ENCODE results near the gene GLRX.
"Not testable (repeated sequence)": the region's sequence is repeated elsewhere in the genome, so short reads cannot be mapped to it uniquely, and the experiment has no call there.

GLRX gene

GRCh38 chr5:95851141-95851540 lies 28.6 kb upstream of the GLRX start:
- DNase-seq = not testable (repeated sequence)

GRCh38 chr5:95850391-95850894 lies 27.9 kb upstream of the GLRX start:
- no peak for DNase-seq

GRCh38 chr5:95848701-95849100 lies 26.2 kb upstream of the GLRX start:
- no peak for DNase-seq

GRCh38 chr5:95847261-95847592 lies 24.7 kb upstream of the GLRX start:
- DNase-seq = no peak

- peak; percentile 60 for DNase-seq
Observed at GRCh38 chr5:95846554-95847260, 24.2 kb upstream of the GLRX start.

GRCh38 chr5:95845391-95845790 lies 22.9 kb upstream of the GLRX start:
- no peak for DNase-seq

- DNase-seq = no peak
Observed at GRCh38 chr5:95843733-95844223, 21.3 kb upstream of the GLRX start.

GRCh38 chr5:95842854-95843544 lies 20.5 kb upstream of the GLRX start:
- peak; percentile 40 for DNase-seq

- no peak for DNase-seq
Observed at GRCh38 chr5:95841914-95842812, 19.6 kb upstream of the GLRX start.

GRCh38 chr5:95840956-95841705 lies 18.6 kb upstream of the GLRX start:
- no peak for DNase-seq

GRCh38 chr5:95839658-95840057 lies 17.1 kb upstream of the GLRX start:
- no peak for DNase-seq

- no peak for DNase-seq
Observed at GRCh38 chr5:95838556-95838955, 16.0 kb upstream of the GLRX start.

- no peak for DNase-seq
Observed at GRCh38 chr5:95838001-95838520, 15.5 kb upstream of the GLRX start.

GRCh38 chr5:95837492-95837891 lies 15.0 kb upstream of the GLRX start:
- no peak for DNase-seq

- not testable (repeated sequence) for DNase-seq
Observed at GRCh38 chr5:95836971-95837370, 14.4 kb upstream of the GLRX start.

- DNase-seq = no peak
Observed at GRCh38 chr5:95836544-95836943, 14.0 kb upstream of the GLRX start.

- peak; percentile 12 for DNase-seq
Observed at GRCh38 chr5:95835682-95836385, 13.3 kb upstream of the GLRX start.

GRCh38 chr5:95832664-95833063 lies 10.1 kb upstream of the GLRX start:
- DNase-seq = no peak

- DNase-seq = no peak
Observed at GRCh38 chr5:95830226-95830625, 7.7 kb upstream of the GLRX start.

- no peak for DNase-seq
Observed at GRCh38 chr5:95827892-95828246, 5.3 kb upstream of the GLRX start.

Data from T-helper 9 cell (primary cell).